Gastroesophageal sphincter (tissue), 4 donors: ENCODE measurements around the gene PLEKHM3. TPM values are rescaled to one million over a fixed set of nuclear protein-coding genes. Genes with fewer than 3 reads are reported as not detected.

Experiments used
- ATAC-seq: fragments of 150-250 bp; one replicate; pipeline ENCODE4 v1.9.1; 2016; ENCODE audit warnings: mild to moderate bottlenecking, moderate library complexity
- H3K27ac ChIP-seq, 4 donors: fragments of 200-600 bp; sonication (generic) in 3 of 4; 1 replicate in 3 of 4; 2 replicates in 1 of 4; pipeline ENCODE4 v1.5.1; 2016 to 2019
- H3K27me3 ChIP-seq: fragments of 200-600 bp; sonication (generic); one replicate; pipeline ENCODE4 v1.5.1; 2019
- H3K36me3 ChIP-seq, 2 donors: fragments of 200-600 bp; sonication (generic); one replicate each; pipeline ENCODE4 v1.5.1; 2019; ENCODE audit warnings: control low read depth in 1 of 2
- H3K4me1 ChIP-seq, 3 donors: fragments of 200-600 bp; sonication (generic); 1 replicate in 2 of 3; 2 replicates in 1 of 3; pipeline ENCODE4 v1.5.1; 2016 to 2019; ENCODE audit warnings: control low read depth in 2 of 3
- H3K4me3 ChIP-seq, 2 donors: fragments of 200-600 bp; sonication (generic); one replicate each; pipeline ENCODE4 v1.5.1; 2019; ENCODE audit warnings: mild to moderate bottlenecking in 1 of 2, moderate library complexity in 1 of 2
- H3K9me3 ChIP-seq, 3 donors: fragments of 200-600 bp; sonication (generic); one replicate each; pipeline ENCODE4 v1.5.1; 2017 to 2019; ENCODE audit warnings: control low read depth in 2 of 3
- CTCF ChIP-seq, 4 experiments: fragments of 200-600 bp in 2 of 4; fragments of 450-650 bp in 2 of 4; sonication (generic) in 1 of 4; IDR thresholded peaks; one replicate each; pipeline ENCODE4 v1.5.1; 2017 to 2019; ENCODE audit warnings: antibody characterized with exemption in 4 of 4, mild to moderate bottlenecking in 2 of 4, moderate library complexity in 2 of 4
- EP300 ChIP-seq: sonication (generic); formaldehyde crosslinking; IDR thresholded peaks from one replicate; pipeline ENCODE4 v1.6.1; 2017; ENCODE audit warnings: antibody characterized with exemption, mild to moderate bottlenecking
- POLR2A ChIP-seq, 2 donors: fragments of 450-650 bp; IDR thresholded peaks; one replicate each; pipeline ENCODE4 v1.6.1; 2017; ENCODE audit warnings: antibody characterized with exemption in 2 of 2, mild to moderate bottlenecking in 2 of 2, moderate library complexity in 1 of 2
- POLR2AphosphoS5 ChIP-seq: sonication (generic); formaldehyde crosslinking; IDR thresholded peaks from one replicate; pipeline ENCODE4 v1.6.1; 2017; ENCODE audit warnings: antibody characterized with exemption
- WGBS, 2 donors: methylation state at CpG; one replicate each; pipeline ENCODE4 v1.1.5; 2018; ENCODE audit warnings: low coverage in 1 of 2; 5-methylcytosine and 5-hydroxymethylcytosine counted together
- total RNA-seq, 4 donors: library from RNA; depleted of rRNA; stranded (reverse); fragments of >200 nt; gene quantifications; one replicate each; pipeline ENCODE4 v1.1.0, GENCODE V29; 2016

PLEKHM3 gene
- total RNA-seq, 4 donors from 2014 or later: 21.4 to 35.5 (median 29.7) TPM

DNA sequence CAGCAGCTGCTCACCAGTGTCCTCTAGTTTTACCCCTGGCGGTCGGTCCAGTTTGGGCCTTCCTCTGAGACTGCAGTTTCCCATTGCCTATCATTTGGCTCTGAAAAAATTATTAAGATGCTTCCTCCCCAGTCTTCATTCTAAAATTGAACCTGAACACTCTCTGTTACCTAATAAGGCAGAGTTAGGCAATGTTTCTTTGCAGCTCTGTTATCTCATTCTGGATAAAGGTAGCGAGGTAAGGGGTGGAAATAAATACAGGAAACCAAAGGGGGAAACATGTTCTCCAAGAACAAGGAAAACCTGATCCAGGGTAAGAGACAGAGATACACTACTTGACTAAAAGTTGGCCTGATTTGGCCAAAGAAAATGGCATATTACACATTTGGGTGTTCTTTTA, 164.6 kb downstream of the PLEKHM3 start:
- no peak overlapping the region for H3K27ac ChIP-seq
- TF ChIP-seq CTCF (IDR thresholded peaks at IDR 0.05) (no peak), POLR2AphosphoS5 (no peak), EP300 (no peak), POLR2A (IDR thresholded peaks at IDR 0.05) (no peak)
- H3K4me3 ChIP-seq: no peak overlapping the region
- no peaks in the 10 kb centered on the region for H3K27me3 ChIP-seq
- 82 to 93% methylated on average over 2 to 3 of the region's 3 CpGs for WGBS, 2 donors
- ATAC-seq: no peak
- no peaks in the 10 kb centered on the region for H3K4me1 ChIP-seq
- H3K36me3 ChIP-seq: peaks cover 0 to 16% of the 10 kb centered on the region in 2 donors
- H3K9me3 ChIP-seq: no peaks in the 10 kb centered on the region

GRCh38 chr2:207855591-207855990, 169.7 kb downstream of the PLEKHM3 start:
- Histone ChIP-seq H3K27me3 (no peaks in the 10 kb centered on the region), H3K27ac (no peak overlapping the region), H3K4me3 (no peak overlapping the region), H3K36me3 (peaks cover 0 to 11% of the 10 kb centered on the region in 2 donors), H3K9me3 (no peaks in the 10 kb centered on the region), H3K4me1 (peaks cover 0 to 4% (median 0%) of the 10 kb centered on the region in 3 donors)
- TF ChIP-seq POLR2A (IDR thresholded peaks at IDR 0.05) (no peak), CTCF (IDR thresholded peaks at IDR 0.05) (no peak), POLR2AphosphoS5 (no peak), EP300 (no peak)
- ATAC-seq: no peak
- 100% methylated on average over 1 to 3 of the region's 3 CpGs for WGBS, 2 donors

GRCh38 chr2:207854484-207855440, 170.6 kb downstream of the PLEKHM3 start:
- WGBS, 2 donors: 56 to 89% methylated on average over 1 to 2 of the region's 2 CpGs
- no peak for ATAC-seq
- Histone ChIP-seq H3K27me3 (no peaks in the 10 kb centered on the region), H3K4me3 (no peak overlapping the region), H3K4me1 (peaks cover 0 to 11% (median 3%) of the 10 kb centered on the region in 3 donors), H3K36me3 (peaks cover 0 to 4% of the 10 kb centered on the region in 2 donors), H3K9me3 (no peaks in the 10 kb centered on the region), H3K27ac (no peak overlapping the region)
- TF ChIP-seq CTCF (IDR thresholded peaks at IDR 0.05): no peak
- TF ChIP-seq EP300: no peak
- TF ChIP-seq POLR2A (IDR thresholded peaks at IDR 0.05): no peak
- TF ChIP-seq POLR2AphosphoS5: no peak

- ATAC-seq: no peak
- no peaks in the 10 kb centered on the region for H3K9me3 ChIP-seq
- H3K27me3 ChIP-seq: no peaks in the 10 kb centered on the region
- no peak overlapping the region for H3K4me3 ChIP-seq
- TF ChIP-seq EP300 (no peak), CTCF (IDR thresholded peaks at IDR 0.05) (no peak), POLR2AphosphoS5 (no peak), POLR2A (IDR thresholded peaks at IDR 0.05) (no peak)
- no peaks in the 10 kb centered on the region for H3K36me3 ChIP-seq
- WGBS, 2 donors: 92 to 97% methylated on average over 3 of the region's 3 CpGs
- H3K27ac ChIP-seq: no peak overlapping the region
- peaks cover 0 to 30% (median 3%) of the 10 kb centered on the region in 3 donors for H3K4me1 ChIP-seq
Observed at GRCh38 chr2:207852791-207853190, 172.5 kb downstream of the PLEKHM3 start.
